ENCODE measurements around the gene PTGDS. TPM values are rescaled to one million over a fixed set of nuclear protein-coding genes. Genes with fewer than 3 reads are reported as not detected.

PTGDS gene
- total RNA-seq, 4 donors from 2014 or later: 6.8 to 59.1 (median 17.8) TPM

- H3K27me3 ChIP-seq: no peaks in the 10 kb centered on the region
- H3K36me3 ChIP-seq: no peaks in the 10 kb centered on the region
- no peak for DNase-seq
- peaks cover 3 to 30% (median 19%) of the 10 kb centered on the region in 4 donors for H3K4me1 ChIP-seq
- H3K27ac ChIP-seq: no peak overlapping the region
- no peak for TF ChIP-seq POLR2AphosphoS5 (IDR thresholded peaks at IDR 0.05)
- TF ChIP-seq POLR2A (IDR thresholded peaks at IDR 0.05): no peak
- no peak for TF ChIP-seq CTCF (IDR thresholded peaks at IDR 0.05)
- TF ChIP-seq EP300 (IDR thresholded peaks at IDR 0.05; ENCODE audit: low read depth): no peak
- in situ Hi-C loops (cut with MboI; ENCODE audit: low pct_ligation_motif_present in 1 of 4, low pct_unique_long_range_greater_than_20kb in 1 of 4, low sequenced_read_pairs in 3 of 4): no loop called here
- intact Hi-C loops (cut with DNase I; ENCODE audit: low total_unique reads): no loop called here
- WGBS, 2 donors (ENCODE audit: low coverage in 1 of 2): 82% methylated on average over 11 of the region's 15 CpGs; no CpG with 5 or more reads in 1 of the 2 donors
- H3K9me3 ChIP-seq: no peaks in the 10 kb centered on the region
- no peak overlapping the region for H3K4me3 ChIP-seq
These were observed 24.9 kb upstream of the PTGDS start for GRCh38 chr9:136952321-136952850.

GRCh38 chr9:136952876-136953770, 24.2 kb upstream of the PTGDS start:
- Histone ChIP-seq H3K27ac (no peak overlapping the region), H3K4me3 (no peak overlapping the region), H3K9me3 (no peaks in the 10 kb centered on the region), H3K36me3 (no peaks in the 10 kb centered on the region), H3K4me1 (peaks cover 3 to 24% (median 19%) of the 10 kb centered on the region in 4 donors), H3K27me3 (no peaks in the 10 kb centered on the region)
- in situ Hi-C loops (cut with MboI; ENCODE audit: low pct_ligation_motif_present in 1 of 4, low pct_unique_long_range_greater_than_20kb in 1 of 4, low sequenced_read_pairs in 3 of 4) (no loop called here), intact Hi-C loops (cut with DNase I; ENCODE audit: low total_unique reads) (no loop called here)
- 90% methylated on average over 42 of the region's 44 CpGs; no CpG with 5 or more reads in 1 of the 2 donors for WGBS, 2 donors (ENCODE audit: low coverage in 1 of 2)
- no peak for DNase-seq
- TF ChIP-seq CTCF (IDR thresholded peaks at IDR 0.05): no peak
- no peak for TF ChIP-seq POLR2A (IDR thresholded peaks at IDR 0.05)
- no peak for TF ChIP-seq EP300 (IDR thresholded peaks at IDR 0.05; ENCODE audit: low read depth)
- TF ChIP-seq POLR2AphosphoS5 (IDR thresholded peaks at IDR 0.05): no peak

GRCh38 chr9:136953771-136954269, 23.5 kb upstream of the PTGDS start:
- TF ChIP-seq CTCF (IDR thresholded peaks at IDR 0.05) (no peak), POLR2AphosphoS5 (IDR thresholded peaks at IDR 0.05) (no peak), EP300 (IDR thresholded peaks at IDR 0.05; ENCODE audit: low read depth) (no peak), POLR2A (IDR thresholded peaks at IDR 0.05) (no peak)
- no peak overlapping the region for H3K4me3 ChIP-seq
- H3K4me1 ChIP-seq: peaks cover 3 to 18% (median 16%) of the 10 kb centered on the region in 4 donors
- no peak overlapping the region for H3K27ac ChIP-seq
- no peaks in the 10 kb centered on the region for H3K9me3 ChIP-seq
- intact Hi-C loops (cut with DNase I; ENCODE audit: low total_unique reads) (no loop called here), in situ Hi-C loops (cut with MboI; ENCODE audit: low pct_ligation_motif_present in 1 of 4, low pct_unique_long_range_greater_than_20kb in 1 of 4, low sequenced_read_pairs in 3 of 4) (no loop called here)
- no peaks in the 10 kb centered on the region for H3K27me3 ChIP-seq
- no peak for DNase-seq
- WGBS, 2 donors (ENCODE audit: low coverage in 1 of 2): 93% methylated on average over 10 of the region's 19 CpGs; no CpG with 5 or more reads in 1 of the 2 donors
- H3K36me3 ChIP-seq: no peaks in the 10 kb centered on the region

GRCh38 chr9:136954270-136955083, 22.8 kb upstream of the PTGDS start:
- H3K27ac ChIP-seq: no peak overlapping the region
- H3K9me3 ChIP-seq: no peaks in the 10 kb centered on the region
- no peak overlapping the region for H3K4me3 ChIP-seq
- TF ChIP-seq EP300 (IDR thresholded peaks at IDR 0.05; ENCODE audit: low read depth) (no peak), POLR2A (IDR thresholded peaks at IDR 0.05) (no peak)
- no peaks in the 10 kb centered on the region for H3K36me3 ChIP-seq
- 87 to 90% methylated on average over 6 to 25 of the region's 25 CpGs for WGBS, 2 donors (ENCODE audit: low coverage in 1 of 2)
- in situ Hi-C loops (cut with MboI; ENCODE audit: low pct_ligation_motif_present in 1 of 4, low pct_unique_long_range_greater_than_20kb in 1 of 4, low sequenced_read_pairs in 3 of 4): no loop called here
- peaks cover 3 to 12% (median 10%) of the 10 kb centered on the region in 4 donors for H3K4me1 ChIP-seq
- intact Hi-C loops (cut with DNase I; ENCODE audit: low total_unique reads): no loop called here
- H3K27me3 ChIP-seq: no peaks in the 10 kb centered on the region
- DNase-seq: no peak

Measured in transverse colon (tissue), 4 donors.